HG03097 (cell line): ENCODE measurements around the gene KCNMA1.

ENCODE experiments used
- ATAC-seq: cut with Tn5 transposase; IDR thresholded peaks from one replicate; pipeline ENCODE4 v1.9.1; 2021; ENCODE audit not compliant: unreplicated experiment, low FRiP score

Gene KCNMA1

GRCh38 chr10:77240041-77240652 is 397.5 kb downstream of the KCNMA1 start:
- ATAC-seq, result no peak

DNA sequence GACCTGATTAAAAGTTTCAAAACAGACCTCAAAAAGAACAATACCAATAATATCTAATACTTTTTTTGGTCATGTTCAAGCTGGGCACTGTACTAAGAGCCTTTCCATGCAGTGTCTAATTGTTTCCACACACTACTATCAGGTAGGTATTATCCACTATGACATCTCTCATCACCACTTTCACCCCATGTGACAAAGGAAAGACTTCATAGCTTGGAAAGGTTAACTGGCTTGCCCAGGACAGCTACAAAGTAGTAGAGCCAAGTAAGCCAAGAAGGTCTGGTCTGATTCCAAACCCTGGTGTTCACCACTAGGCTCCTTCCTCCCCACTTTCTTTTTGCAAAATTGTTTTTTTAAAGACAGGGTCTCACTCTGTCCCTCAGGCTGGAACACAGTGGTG is 400.5 kb downstream of the KCNMA1 start:
- ATAC-seq, result no peak

GRCh38 chr10:77236700-77237099 is 400.9 kb downstream of the KCNMA1 start:
- no peak for ATAC-seq

- ATAC-seq, result no peak
Observed at GRCh38 chr10:77236029-77236428, 401.6 kb downstream of the KCNMA1 start.

- no peak for ATAC-seq
Observed at GRCh38 chr10:77234599-77234998, 403.0 kb downstream of the KCNMA1 start.

DNA sequence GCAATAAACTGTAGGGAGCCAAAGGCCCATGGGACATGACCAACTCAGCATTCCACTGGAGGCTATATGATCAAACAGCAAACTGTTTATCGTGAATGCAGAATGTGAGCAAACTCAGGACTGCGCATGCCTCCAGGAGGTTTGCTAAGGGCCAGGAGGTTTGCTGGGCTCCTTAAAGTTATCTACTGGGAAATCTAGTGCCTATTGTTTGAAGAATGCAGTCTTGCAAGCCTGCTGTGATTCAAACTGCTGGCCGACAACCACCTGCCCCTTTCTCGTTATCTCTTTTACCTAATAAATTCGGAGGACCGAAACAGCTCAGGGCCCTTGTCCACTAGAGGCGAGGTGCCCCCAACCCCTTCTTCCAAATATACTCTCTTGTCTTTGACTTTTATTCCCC is 404.1 kb downstream of the KCNMA1 start:
- no peak for ATAC-seq

GRCh38 chr10:77231884-77232610 is 405.6 kb downstream of the KCNMA1 start:
- ATAC-seq, result no peak

DNA sequence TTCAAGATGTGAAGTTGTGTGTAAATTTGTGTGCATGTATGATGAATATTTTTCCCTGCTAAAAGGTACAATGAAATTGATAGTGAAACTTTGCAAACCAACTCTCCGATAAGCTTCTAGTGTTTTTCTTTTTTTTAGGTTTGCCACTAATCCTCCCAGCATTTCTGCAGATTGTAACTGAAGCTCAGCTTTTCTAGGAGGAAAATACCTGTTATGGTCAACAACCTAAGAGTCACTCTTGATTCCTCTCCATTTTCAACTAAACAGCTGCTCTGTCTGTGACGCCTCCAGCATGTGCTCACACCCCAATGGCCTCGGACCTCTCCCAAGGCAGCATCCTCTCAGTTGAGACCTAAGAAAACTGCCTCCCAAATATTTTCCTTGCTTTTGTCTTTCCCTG is 406.2 kb downstream of the KCNMA1 start:
- ATAC-seq, result no peak

GRCh38 chr10:77230194-77230593 is 407.4 kb downstream of the KCNMA1 start:
- no peak for ATAC-seq

DNA sequence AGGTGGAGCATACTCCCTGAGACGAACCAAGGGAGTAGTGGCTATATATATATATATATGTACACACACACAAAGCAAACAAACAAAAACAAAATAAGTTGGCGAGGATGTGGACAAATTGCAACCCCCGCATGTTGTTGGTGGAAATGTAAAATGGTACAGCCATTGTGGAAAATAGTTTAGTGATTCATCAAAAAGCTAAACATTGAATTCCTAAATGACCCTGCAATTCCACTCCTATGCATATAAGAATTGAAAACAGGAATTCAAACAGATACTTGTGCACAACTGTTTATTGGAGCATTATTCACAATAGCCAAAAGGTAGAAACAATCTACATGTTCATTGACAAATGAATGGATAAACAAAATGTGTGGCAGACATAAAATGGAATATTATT is 407.9 kb downstream of the KCNMA1 start:
- no peak for ATAC-seq

GRCh38 chr10:77228559-77228958 is 409.0 kb downstream of the KCNMA1 start:
- no peak for ATAC-seq

DNA sequence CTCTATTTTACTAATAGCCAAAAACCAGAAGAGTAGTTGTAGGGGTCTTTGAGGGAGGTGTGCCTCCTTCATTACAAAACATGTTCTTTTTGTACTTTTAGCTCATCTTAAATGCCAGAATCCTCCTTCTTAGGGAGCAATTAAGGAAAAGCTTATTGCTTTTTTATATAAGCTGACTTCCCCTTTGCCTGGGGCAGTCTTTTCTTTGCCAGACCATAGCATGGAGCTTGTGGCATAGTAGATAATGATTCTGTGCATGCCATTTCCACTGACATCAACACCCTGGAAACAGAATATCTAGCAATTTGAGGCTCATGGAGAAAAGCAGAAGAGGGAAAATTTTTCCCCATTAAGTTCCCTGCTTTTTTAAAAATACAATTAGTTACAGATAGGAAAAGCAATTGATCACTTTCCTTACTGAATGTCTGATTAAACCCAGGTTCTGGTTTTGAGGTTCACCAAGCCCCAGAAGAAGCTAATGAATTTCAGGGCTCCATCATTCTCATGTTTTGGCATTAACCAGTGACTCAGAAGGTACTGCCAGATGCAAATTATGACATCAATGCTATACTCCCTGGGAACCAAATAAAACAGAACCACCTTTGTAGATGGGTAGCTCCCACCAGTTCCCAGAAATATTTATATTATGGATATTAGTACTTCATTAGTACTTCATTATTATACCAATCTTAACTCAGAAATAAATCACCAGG is 410.6 kb downstream of the KCNMA1 start:
- no peak for ATAC-seq

DNA sequence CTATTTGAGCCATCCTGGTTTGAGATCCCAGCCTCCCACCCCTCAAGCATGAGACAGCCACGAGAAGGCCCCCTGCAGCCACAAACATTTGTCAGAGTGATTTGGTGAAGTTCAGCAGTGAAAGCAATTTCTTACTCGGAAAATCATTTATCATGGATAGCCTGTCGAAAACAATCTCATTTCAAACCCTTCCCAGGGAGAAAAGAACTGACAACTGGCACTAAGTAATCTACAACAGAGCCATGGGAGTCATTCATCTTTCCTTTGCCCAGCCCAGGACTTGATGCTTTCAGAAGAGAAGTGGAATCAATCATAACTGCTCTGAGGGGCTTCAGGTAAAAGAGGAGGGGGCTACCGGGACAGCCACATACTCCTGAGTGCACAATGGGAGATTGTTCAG is 411.2 kb downstream of the KCNMA1 start:
- ATAC-seq, result no peak

DNA sequence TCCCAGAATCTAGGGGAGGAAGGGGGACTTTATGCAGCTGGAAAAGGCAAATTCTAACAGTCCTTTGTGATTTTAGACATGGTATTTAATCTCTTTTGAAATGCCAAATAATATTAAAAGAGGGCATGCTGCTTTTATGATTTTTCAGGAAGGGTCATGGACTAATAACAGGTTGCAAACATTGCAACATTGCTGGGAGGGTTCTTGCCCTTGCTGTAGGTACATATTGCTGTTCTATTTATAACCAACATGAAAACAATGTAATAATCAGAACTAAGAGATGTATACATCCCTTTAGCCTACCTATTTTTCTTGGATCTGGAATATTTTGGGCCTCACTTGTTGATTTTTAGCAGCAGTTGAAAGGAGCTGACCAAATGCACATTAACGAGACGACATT is 411.6 kb downstream of the KCNMA1 start:
- ATAC-seq, result no peak

GRCh38 chr10:77223526-77224460 is 413.8 kb downstream of the KCNMA1 start:
- no peak for ATAC-seq

GRCh38 chr10:77220150-77220549 is 417.5 kb downstream of the KCNMA1 start:
- no peak for ATAC-seq

DNA sequence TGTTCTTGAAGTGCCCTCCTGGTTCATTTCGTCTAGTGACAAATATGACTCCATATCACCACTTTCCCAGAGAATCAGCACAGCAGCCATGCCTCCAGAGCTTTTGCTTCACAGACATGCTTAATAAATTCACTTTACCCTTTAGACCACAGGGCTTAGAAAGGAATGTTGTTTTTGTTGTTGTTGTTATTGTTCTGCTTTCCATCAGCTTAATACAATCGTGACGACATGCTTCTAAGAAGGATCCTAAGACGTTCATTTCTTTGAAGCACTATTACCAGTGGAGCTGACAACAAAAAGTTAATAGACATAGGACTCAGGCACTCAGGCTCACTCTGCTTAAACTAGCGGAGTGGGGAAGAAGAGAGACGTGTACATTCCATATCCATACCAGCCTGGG is 418.6 kb downstream of the KCNMA1 start:
- no peak for ATAC-seq

DNA sequence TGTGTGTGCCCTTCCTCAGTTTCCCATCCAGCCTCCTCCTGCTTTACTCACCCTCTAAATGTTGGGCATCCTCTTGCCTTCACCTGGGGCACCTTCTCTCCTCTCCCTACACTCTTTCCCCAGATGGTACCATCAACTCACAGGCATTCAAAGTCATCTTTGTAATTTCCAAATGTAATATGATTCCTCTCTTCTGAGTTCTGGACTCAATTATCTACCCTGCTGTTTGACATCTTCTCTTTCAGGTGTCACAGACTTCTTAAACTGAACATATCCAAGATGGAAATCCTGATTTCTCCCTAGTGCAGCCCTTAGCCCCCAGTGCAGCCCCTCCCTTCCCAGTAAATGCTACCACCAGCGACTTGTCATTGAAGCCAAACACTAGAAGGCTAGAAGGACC is 422.8 kb downstream of the KCNMA1 start:
- ATAC-seq, result no peak

DNA sequence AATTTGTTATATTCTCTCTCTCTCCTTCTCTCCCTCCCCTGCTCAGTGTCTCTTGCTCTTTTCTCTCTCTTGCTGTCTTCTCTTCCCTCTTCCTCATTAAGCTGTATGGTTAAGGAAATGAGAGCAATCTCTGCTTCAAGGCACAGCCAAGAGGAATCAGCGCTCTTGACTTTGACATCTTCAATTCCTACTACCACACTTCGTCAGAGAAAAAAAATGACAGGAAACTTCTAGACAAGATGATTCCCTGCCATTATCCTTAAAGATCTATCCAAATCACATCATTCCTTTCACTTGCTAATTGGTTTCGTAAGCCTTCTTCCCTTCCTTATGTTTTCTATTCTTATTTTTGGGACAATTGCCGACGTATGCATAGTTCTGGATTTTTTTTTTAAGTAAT is 425.0 kb downstream of the KCNMA1 start:
- ATAC-seq, result no peak

DNA sequence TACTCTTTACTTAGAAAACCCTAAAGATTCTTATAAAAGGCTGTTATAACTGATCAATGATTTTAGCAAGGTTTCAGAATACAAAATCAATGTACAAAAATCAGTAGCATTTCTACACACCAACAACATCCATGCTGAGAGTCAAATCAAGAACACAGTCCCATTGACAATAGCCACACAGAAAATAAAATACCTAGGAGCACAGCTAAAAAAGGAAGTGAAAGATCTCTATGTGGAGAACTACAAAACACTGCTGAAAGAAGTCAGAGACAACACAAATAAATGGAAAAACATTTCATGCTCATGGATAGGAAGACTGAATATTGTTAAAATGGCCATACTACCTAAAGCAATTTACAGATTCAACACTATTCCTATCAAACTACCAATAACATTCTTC is 427.0 kb downstream of the KCNMA1 start:
- ATAC-seq, result no peak
